Coronary artery (tissue), 2 donors: Measurements from ENCODE around the gene ACSL6.

Source experiments
- DNase-seq: peaks from one replicate; pipeline ENCODE4 v3.0.0-alpha.2; 2017; ENCODE audit warnings: low spot score
- H3K27ac ChIP-seq, 2 donors: fragments of 200-600 bp; sonication (generic); one replicate each; pipeline ENCODE4 v1.5.1; 2016 to 2019
- H3K4me3 ChIP-seq: fragments of 200-600 bp; sonication (generic); 2 replicates; pipeline ENCODE4 v1.5.1; 2016; ENCODE audit warnings: mild to moderate bottlenecking, moderate library complexity
- CTCF ChIP-seq: fragments of 200-600 bp; sonication (generic); IDR thresholded peaks from one replicate; pipeline ENCODE4 v1.5.1; 2019; ENCODE audit warnings: antibody characterized with exemption

Gene ACSL6

GRCh38 chr5:131999041-131999440 is 12.4 kb downstream of the ACSL6 start:
- Histone ChIP-seq H3K4me3 (no peak overlapping the region), H3K27ac (no peak overlapping the region)
- no peak for DNase-seq
- TF ChIP-seq CTCF, result no peak

GRCh38 chr5:131998431-131999040 is 12.9 kb downstream of the ACSL6 start:
- Histone ChIP-seq H3K4me3 (no peak overlapping the region), H3K27ac (no peak overlapping the region)
- no peak for TF ChIP-seq CTCF
- no peak for DNase-seq

GRCh38 chr5:131997727-131998117 is 13.7 kb downstream of the ACSL6 start:
- no peak overlapping the region for H3K4me3 ChIP-seq
- no peak for DNase-seq
- no peak overlapping the region for H3K27ac ChIP-seq
- no peak for TF ChIP-seq CTCF

- no peak for DNase-seq
- no peak for TF ChIP-seq CTCF
- Histone ChIP-seq H3K4me3 (no peak overlapping the region), H3K27ac (no peak overlapping the region)
These were observed 14.3 kb downstream of the ACSL6 start for GRCh38 chr5:131997026-131997726.

GRCh38 chr5:131996210-131997025 is 15.0 kb downstream of the ACSL6 start:
- no peak overlapping the region for H3K27ac ChIP-seq
- no peak for TF ChIP-seq CTCF
- H3K4me3 ChIP-seq, result no peak overlapping the region
- DNase-seq, result no peak

GRCh38 chr5:131994533-131995226 is 16.8 kb downstream of the ACSL6 start:
- no peak overlapping the region for H3K4me3 ChIP-seq
- no peak for TF ChIP-seq CTCF
- no peak overlapping the region for H3K27ac ChIP-seq
- DNase-seq, result no peak
